HK-2 (cell line): ENCODE results near the gene KCNG2.

Experiments used
- DNase-seq: peaks from one replicate; pipeline ENCODE4 v3.0.0-alpha.2; 2018; ENCODE audit not compliant: unreplicated experiment

The KCNG2 gene

DNA sequence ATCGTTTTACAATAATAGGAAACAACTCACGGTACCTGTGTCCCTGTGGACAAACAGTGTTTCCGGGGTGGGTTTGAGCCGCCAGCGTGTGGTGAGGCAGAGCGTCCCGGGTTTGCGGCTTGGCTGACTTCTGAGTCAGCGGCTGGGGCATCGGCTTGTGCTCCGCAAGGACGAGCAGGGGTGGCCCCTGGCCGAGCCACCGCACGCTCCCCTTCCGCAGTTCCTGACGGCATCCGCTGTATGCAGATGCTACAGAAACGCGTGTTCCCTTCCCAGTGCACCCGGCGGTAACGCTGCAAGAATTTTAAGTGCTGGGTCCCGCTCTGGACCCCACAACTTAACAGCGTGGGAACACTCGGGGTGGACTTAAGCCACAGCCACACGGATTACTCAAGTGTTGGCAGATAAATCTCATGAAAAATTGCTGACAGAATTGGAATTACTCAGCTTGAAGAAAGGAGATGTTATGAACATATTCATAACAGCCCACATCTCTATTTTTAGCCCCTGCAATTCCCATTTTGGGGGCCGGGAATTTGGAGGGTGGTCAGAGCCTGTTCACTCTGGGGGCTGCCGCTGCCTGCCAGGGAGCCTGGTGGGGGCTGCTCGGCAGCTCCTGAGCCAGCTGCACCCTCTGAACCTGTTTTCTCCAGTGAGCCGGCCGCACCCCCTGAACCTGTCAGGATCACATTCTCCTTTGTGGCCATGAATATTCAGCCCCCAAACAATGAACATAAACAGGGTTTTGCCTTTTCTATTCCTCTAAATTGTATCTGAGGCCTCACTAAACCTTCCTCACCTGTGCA lies 12.6 kb upstream of the KCNG2 start:
- DNase-seq = no peak

- no peak for DNase-seq
Measured at GRCh38 chr18:79785831-79786230, 11.9 kb upstream of the KCNG2 start.

- no peak for DNase-seq
Measured at GRCh38 chr18:79786304-79786703, 11.4 kb upstream of the KCNG2 start.

DNA sequence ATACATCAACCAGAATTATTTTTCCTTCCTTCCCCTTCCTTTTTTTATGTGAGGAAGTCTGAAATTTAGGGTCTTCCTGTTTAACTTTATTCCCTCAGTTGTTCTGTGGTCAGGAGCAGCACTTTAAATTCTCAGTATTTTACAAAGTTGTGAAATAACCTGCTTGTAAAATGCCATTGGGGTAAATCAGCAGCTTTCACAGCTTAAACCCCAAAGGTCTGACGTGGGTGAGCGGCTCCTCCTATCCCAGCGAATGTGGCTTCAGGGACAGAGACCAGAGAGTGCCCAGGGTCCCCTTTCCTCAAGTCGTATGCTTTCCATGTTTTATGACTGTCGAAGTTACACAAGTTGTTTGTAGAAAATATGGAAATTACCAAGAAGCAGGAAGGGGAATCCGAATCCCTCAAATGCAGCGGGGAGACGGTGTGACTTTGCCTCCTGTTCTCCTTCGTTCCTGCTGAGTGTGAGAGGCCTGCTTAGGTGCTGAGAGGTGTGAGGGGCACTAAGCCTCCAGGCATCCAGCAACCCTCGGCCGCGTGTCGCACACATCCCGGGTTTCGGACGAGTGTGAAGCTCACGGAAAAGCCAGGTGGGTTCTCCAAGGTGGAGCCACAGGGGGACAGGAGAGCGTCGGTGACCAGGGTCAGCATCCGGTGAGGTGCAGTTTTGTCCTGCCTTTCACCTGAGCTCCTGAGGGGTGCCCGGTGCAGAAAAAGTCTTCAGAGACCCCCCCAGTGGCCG lies 10.8 kb upstream of the KCNG2 start:
- DNase-seq = no peak

- no peak for DNase-seq
Measured at GRCh38 chr18:79787527-79787864, 10.2 kb upstream of the KCNG2 start.

GRCh38 chr18:79787865-79788733 lies 9.6 kb upstream of the KCNG2 start:
- DNase-seq = no peak

GRCh38 chr18:79788734-79789085 lies 9.0 kb upstream of the KCNG2 start:
- DNase-seq = no peak

DNA sequence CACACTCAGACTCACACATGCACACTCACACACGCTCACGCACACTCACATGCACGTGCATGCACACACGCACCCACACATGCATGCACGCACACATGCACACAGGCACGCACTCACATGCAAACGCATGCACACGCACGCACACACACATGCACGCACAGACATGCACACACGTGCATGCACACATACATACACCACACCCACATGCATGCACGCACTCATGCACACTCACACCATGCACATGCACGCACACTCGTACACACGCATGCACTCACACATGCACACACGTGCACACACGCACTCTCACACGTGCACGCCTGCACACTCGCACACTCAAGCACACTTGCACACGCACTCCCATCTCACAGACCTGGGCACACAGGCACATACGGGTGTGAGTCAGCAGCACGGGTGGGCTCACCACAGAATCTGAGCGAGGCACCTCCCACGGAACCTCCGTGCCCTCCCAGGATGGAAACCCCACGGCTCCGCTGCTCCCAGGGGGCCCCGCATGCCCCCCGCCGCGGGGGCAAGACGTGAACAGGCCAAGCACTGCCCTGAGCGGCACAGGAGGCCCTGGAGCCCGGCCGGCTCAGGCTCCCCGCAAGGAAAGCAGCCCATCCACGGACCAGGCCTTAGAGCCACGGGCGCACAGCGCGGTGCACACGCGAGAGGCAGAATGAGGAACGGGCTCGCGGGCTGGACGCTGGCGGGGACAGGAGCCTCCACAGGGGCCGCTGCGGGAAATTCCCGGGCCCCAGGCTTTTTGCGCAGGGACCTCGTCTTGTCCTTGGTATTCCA lies 8.4 kb upstream of the KCNG2 start:
- DNase-seq = no peak

DNA sequence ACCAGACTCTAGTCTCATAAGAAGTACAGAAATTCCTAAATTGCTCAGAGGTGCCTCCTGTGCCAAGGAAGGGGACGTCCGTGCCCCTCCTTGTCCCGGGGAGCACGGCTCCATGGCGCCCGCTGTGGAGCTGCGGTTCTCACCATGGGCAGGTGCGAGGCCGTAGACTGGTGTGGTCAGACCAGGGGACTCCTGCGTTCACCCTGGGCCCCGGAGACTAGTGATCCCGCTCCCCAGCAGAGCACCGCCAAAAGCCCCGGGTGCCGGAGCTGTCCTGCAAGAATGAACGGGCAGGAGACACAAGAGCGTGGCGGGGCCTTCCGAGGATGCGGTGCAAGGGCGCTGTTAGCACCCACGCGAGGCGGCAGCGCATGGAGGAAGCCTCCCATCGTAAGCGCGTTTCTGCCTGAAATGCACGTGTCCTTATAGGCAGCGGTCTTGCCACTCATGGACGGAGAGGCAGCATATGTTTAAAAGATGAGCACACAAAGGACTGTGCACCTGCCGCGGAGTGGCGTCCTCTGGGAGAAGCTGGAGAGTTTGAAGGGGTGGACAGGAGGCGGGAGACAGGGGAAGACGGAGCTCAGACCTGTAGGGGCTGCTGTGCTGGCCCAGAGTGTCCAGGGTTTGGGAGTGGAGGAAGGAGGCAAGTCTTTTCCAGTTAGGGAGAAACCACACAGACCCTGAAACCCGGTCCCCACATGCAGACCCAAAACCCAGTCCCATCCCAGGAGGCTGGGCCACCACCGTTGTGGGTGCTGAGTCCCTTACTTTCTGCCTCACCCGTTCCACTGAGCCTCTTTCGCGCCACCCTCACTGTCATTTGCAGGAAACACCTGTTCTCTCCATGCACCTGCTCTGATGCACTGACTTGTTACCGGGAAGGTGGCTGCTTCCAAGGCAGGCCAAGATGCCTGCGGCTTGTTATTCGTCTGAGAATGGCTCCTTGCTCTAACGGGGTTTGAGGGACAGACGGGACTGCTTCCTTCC lies 7.5 kb upstream of the KCNG2 start:
- no peak for DNase-seq

GRCh38 chr18:79790996-79791972 lies 6.5 kb upstream of the KCNG2 start:
- DNase-seq = peak; percentile 61

- DNase-seq = no peak
Measured at GRCh38 chr18:79792096-79792987, 5.4 kb upstream of the KCNG2 start.

DNA sequence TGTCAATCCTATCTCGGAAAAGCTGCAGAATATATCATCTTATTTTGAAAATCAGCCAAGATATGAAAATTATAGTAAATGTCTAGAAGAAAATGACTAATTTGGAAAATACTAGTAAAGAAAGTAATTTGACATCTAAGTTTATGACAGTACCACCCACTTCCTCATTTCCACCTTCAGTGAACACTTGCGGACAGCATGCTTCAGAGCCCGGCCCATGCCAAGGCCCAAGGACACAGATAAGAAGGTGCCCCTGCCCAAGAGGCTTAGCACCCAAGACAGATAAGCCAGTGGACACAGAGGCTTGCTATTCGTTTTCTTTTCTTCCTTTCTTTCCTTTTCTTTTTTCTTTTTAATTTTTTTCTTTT lies 4.8 kb upstream of the KCNG2 start:
- no peak for DNase-seq

GRCh38 chr18:79794846-79795245 lies 2.9 kb upstream of the KCNG2 start:
- DNase-seq = no peak

DNA sequence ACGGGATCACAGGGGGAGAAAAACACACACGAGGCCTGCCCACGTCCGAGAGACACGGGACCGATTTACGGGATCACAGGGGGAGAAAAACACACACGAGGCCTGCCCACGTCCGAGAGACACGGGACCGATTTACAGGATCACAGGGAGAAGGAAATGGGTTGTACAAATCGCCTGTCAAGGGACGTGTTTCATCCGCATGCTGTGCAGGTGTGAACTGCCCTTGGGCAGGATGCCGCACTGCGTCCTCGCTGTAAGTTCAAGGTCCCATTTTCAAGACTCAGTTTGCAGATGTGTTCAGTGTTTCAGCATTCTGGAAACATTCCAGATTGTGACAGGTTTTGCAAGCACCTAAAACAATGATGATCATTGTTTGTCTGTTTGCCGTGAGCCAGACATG lies 2.3 kb upstream of the KCNG2 start:
- no peak for DNase-seq

DNA sequence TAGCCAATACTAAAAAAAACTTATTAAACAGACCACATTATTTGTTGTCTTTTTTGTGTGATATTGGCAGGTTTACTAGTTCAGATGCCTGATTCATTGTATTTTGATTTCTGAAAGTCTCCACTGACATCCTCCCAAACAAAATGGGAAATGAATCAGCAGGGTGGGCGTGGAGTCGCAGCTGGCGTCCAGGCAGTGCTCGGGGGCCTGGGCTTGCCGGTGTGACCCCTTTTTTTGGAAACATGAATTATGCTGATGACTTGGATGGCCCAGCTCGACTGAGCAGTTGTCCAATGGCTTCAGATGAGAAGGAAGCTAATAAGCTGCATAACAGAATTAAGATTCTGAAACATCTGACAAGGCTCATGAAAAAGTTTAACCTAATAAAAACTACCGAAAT lies 1.7 kb upstream of the KCNG2 start:
- DNase-seq = no peak

DNA sequence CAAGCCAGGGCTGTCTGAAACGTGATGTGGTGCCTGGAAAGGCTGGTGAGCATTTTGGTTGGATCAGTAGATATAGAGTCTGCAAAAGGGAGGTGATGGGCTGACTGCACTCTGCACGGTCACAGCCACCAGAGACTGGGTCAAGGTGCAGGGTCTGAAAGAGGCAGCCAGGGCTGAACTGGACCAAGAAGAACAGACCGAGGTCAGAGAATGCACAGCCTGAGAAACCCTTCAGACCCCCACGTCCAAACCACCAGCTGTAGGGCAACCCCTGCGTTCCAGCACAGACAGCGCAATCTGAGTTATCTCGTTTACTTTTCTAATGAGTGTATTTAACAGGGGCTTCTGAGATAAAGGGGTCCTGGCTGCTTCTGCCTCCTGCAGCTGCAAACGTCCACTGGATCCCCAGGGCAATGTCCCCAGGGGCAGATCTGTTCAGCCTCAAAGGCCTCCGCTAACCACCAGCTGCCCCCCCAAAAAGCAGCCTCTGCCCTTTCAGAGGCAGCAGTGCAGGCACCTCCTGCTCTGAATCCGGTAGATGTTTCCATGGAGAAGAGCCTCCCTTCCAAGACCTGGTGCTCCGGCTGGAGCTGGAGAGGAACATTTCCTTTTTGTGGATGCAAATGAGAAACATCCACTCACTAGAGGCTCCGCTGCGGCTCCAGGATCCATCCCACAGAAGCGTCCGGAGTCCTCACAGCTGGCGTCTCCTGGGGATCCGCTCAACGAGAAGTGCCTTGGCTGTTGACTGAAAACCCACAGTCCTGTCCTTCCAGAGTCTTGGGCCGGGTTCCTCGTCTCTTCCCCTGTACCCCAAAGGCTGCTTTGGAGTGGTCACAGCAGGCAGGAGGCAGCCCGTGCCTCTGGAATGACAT lies 970 bp upstream of the KCNG2 start:
- no peak for DNase-seq

DNA sequence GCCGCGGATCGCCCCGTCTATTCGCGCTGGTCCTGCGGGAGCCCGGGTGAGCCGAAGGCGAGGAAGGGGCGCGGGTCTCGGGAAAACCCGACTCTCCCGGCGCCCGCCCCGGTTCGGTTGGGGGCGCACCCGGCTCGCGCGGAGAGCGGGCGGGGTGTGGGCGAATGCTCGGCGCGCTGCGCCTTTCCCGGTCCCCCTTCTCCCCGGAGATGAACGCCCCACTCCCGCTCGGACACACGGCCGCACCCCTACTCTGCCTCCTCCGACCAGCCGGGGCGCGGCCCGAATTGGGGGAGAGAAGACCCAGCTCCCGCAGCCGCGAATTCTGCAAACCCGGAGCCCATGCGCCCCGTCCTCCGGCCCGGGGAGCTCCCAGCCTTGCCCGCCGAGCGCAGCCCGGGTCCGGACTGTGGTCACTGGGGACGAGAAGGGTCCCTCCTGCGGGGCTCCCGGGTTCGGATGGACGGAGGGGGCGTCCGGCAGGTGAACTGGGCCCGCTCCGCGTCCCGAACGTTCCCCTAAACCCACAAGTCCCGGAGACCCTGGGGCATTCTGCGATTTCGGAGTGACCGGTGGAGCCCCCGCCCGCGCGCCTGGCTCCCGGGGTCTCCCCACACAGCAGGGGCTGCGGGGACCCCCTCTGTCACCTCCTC lies 734 bp downstream of the KCNG2 start:
- DNase-seq = no peak
